SK-N-SH treated with all-trans-retinoic acid at 6 μM for 48 hours (cell line): ENCODE measurements around the gene AUH.

Experiments
- ARNTL ChIP-seq: fragments of 450-650 bp; formaldehyde crosslinking; IDR thresholded peaks from 2 replicates; pipeline ENCODE4 v1.5.0; 2020; ENCODE audit warnings: low read depth, mild to moderate bottlenecking, moderate library complexity, borderline replicate concordance
- CREB5 ChIP-seq: fragments of 250-450 bp; sonication (Bioruptor Pico); IDR thresholded peaks from 2 replicates; pipeline ENCODE4 v1.5.1; 2020; ENCODE audit warnings: low read depth, mild to moderate bottlenecking, moderate library complexity
- ESRRG ChIP-seq: fragments of 250-450 bp; sonication (Bioruptor Pico); IDR thresholded peaks from 2 replicates; pipeline ENCODE4 v1.6.1; 2021; ENCODE audit warnings: mild to moderate bottlenecking
- RARB ChIP-seq: fragments of 250-450 bp; sonication (Bioruptor Pico); IDR thresholded peaks from 2 replicates; pipeline ENCODE4 v1.8.0; 2021; ENCODE audit warnings: mild to moderate bottlenecking, moderate library complexity
- ZNF565 ChIP-seq: fragments of 450-650 bp; formaldehyde crosslinking; conservative IDR thresholded peaks from 2 replicates; pipeline ENCODE4 v1.5.0; 2020; ENCODE audit warnings: low read depth, mild to moderate bottlenecking, moderate library complexity
- ZNF70 ChIP-seq: fragments of 450-650 bp; formaldehyde crosslinking; IDR thresholded peaks from 2 replicates; pipeline ENCODE4 v1.5.0; 2020; ENCODE audit warnings: mild to moderate bottlenecking, moderate library complexity
- TF ChIP-seq, protein P1 (sequence below): fragments of 250-450 bp; sonication (Bioruptor Pico); IDR thresholded peaks from 2 replicates; pipeline ENCODE4 v1.8.0; 2020; ENCODE audit warnings: mild to moderate bottlenecking, moderate library complexity, borderline replicate concordance

- TF ChIP-seq ARNTL (CRISPR knock-in tag) (no peak), RARB (CRISPR knock-in tag) (no peak), ZNF565 (CRISPR knock-in tag) (no peak), CREB5 (CRISPR knock-in tag) (no peak), ZNF70 (CRISPR knock-in tag) (no peak), ESRRG (CRISPR knock-in tag) (no peak)
- TF ChIP-seq, protein P1, sequence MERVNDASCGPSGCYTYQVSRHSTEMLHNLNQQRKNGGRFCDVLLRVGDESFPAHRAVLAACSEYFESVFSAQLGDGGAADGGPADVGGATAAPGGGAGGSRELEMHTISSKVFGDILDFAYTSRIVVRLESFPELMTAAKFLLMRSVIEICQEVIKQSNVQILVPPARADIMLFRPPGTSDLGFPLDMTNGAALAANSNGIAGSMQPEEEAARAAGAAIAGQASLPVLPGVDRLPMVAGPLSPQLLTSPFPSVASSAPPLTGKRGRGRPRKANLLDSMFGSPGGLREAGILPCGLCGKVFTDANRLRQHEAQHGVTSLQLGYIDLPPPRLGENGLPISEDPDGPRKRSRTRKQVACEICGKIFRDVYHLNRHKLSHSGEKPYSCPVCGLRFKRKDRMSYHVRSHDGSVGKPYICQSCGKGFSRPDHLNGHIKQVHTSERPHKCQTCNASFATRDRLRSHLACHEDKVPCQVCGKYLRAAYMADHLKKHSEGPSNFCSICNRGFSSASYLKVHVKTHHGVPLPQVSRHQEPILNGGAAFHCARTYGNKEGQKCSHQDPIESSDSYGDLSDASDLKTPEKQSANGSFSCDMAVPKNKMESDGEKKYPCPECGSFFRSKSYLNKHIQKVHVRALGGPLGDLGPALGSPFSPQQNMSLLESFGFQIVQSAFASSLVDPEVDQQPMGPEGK (CRISPR knock-in tag) = no peak
Observed at GRCh38 chr9:91296354-91296753, 65.4 kb downstream of the AUH start.
